MM.1S (cell line): ENCODE results near the gene ZNF454.

Experiments used
- EZH2 ChIP-seq: fragments of 300-600 bp; sonication (generic); optimal IDR thresholded peaks from 2 replicates; pipeline ENCODE3; 2017; ENCODE audit warnings: low read depth, mild to moderate bottlenecking, antibody characterized with exemption, low read length, mixed read lengths
- TF ChIP-seq, protein P1 (sequence below): fragments of 300-600 bp; sonication (generic); IDR thresholded peaks from 2 replicates; pipeline ENCODE4 v1.5.1; 2016; ENCODE audit warnings: antibody characterized with exemption, low read length, mixed read lengths

DNA sequence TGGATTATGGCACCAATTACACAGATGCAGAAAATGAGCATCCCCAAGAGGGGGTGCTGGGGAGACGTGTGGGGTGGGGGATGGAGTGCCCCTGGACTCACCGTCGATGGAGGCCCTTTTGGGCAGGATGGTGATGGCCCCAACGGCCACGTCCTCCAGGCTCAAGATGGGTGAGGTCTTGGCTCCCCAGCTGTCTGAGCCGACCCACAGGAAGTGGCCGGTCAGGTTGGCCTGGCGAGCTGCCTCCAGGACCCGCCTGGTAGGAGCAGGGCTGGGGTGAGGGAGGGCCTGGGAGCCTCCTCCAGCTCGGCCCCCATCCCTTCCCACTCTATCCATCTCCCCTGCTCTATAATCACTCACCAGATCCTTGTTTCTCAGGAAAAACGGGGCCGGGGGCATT is 49.5 kb downstream of the ZNF454 start:
- TF ChIP-seq, protein P1, sequence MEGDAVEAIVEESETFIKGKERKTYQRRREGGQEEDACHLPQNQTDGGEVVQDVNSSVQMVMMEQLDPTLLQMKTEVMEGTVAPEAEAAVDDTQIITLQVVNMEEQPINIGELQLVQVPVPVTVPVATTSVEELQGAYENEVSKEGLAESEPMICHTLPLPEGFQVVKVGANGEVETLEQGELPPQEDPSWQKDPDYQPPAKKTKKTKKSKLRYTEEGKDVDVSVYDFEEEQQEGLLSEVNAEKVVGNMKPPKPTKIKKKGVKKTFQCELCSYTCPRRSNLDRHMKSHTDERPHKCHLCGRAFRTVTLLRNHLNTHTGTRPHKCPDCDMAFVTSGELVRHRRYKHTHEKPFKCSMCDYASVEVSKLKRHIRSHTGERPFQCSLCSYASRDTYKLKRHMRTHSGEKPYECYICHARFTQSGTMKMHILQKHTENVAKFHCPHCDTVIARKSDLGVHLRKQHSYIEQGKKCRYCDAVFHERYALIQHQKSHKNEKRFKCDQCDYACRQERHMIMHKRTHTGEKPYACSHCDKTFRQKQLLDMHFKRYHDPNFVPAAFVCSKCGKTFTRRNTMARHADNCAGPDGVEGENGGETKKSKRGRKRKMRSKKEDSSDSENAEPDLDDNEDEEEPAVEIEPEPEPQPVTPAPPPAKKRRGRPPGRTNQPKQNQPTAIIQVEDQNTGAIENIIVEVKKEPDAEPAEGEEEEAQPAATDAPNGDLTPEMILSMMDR = no peak
- no peak for TF ChIP-seq EZH2
